OCI-LY7 (cell line): ENCODE data around the gene HMOX2. TPM values are rescaled to one million over a fixed set of nuclear protein-coding genes. Genes with fewer than 3 reads are reported as not detected.

Experiments
- BruUV-seq: library from RNA; stranded (reverse); fragments of 400-500 nt; replicated peaks from 2 replicates; lab custom pipeline; 2021; lab: Mats Ljungman, UMichigan
- CTCF ChIA-PET: fragments of 300-600 bp; sonication (Branson Sonifier 250); formaldehyde crosslinking; loops from one replicate; lab custom pipeline; 2022; ENCODE audit warnings: antibody characterized with exemption; ENCODE audit not compliant: unreplicated experiment; lab: Charles Lee
- POLR2A ChIA-PET: fragments of 300-600 bp; sonication (Branson Sonifier 250); formaldehyde crosslinking; loops from one replicate; lab custom pipeline; 2022; ENCODE audit warnings: antibody characterized with exemption; lab: Charles Lee
- DNase-seq: peaks from one replicate; pipeline ENCODE4 v3.0.0-alpha.2; 2015; ENCODE audit warnings: low spot score
- H2AFZ ChIP-seq: fragments of 200-600 bp; sonication (generic), shearing (Covaris generic); 2 replicates; pipeline ENCODE4 v1.6.1; 2014; ENCODE audit warnings: mild to moderate bottlenecking, antibody characterized with exemption, low read length, moderate library complexity
- H3K27ac ChIP-seq: fragments of 200-600 bp; sonication (generic); 2 replicates; pipeline ENCODE4 v1.5.1; 2014; ENCODE audit warnings: mixed run types, low read depth, mild to moderate bottlenecking, moderate library complexity, low read length, inconsistent platforms; ENCODE audit not compliant: poor library complexity, severe bottlenecking
- H3K36me3 ChIP-seq: fragments of 200-600 bp; sonication (generic); 2 replicates; pipeline ENCODE4 v1.6.1; 2014; ENCODE audit warnings: mild to moderate bottlenecking, antibody characterized with exemption, low read length, moderate library complexity, mixed read lengths; ENCODE audit not compliant: insufficient read depth
- H3K4me1 ChIP-seq: fragments of 200-600 bp; sonication (generic); 2 replicates; pipeline ENCODE4 v1.5.1; 2014; ENCODE audit warnings: mild to moderate bottlenecking, low read length; ENCODE audit not compliant: insufficient read depth, poor library complexity, severe bottlenecking
- H3K4me2 ChIP-seq: fragments of 200-600 bp; sonication (generic); 2 replicates; pipeline ENCODE4 v1.6.1; 2014; ENCODE audit warnings: mild to moderate bottlenecking, low read length
- H3K4me3 ChIP-seq: fragments of 200-600 bp; sonication (generic); 2 replicates; pipeline ENCODE4 v1.5.1; 2014; ENCODE audit warnings: mild to moderate bottlenecking, low read depth, low read length; ENCODE audit not compliant: poor library complexity, severe bottlenecking
- H3K79me2 ChIP-seq: fragments of 200-600 bp; sonication (generic); 2 replicates; pipeline ENCODE4 v1.6.1; 2016; ENCODE audit warnings: low read depth, mild to moderate bottlenecking, low read length, moderate library complexity, mixed read lengths; ENCODE audit not compliant: insufficient read depth
- H3K9me2 ChIP-seq: fragments of 200-600 bp; sonication (generic); 2 replicates; pipeline ENCODE4 v1.6.1; 2016; ENCODE audit warnings: mild to moderate bottlenecking, low read length, mixed read lengths; ENCODE audit not compliant: insufficient read depth
- H3K9me3 ChIP-seq: fragments of 200-600 bp; sonication (generic); 2 replicates; pipeline ENCODE4 v1.6.1; 2014; ENCODE audit warnings: mild to moderate bottlenecking, mixed run types, low read length, mixed read lengths
- H4K20me1 ChIP-seq: fragments of 200-600 bp; sonication (generic); 2 replicates; pipeline ENCODE4 v1.6.1; 2014; ENCODE audit warnings: mild to moderate bottlenecking, antibody characterized with exemption, low read length, moderate library complexity, mixed read lengths; ENCODE audit not compliant: insufficient read depth
- EZH2phosphoT487 ChIP-seq: fragments of 200-600 bp; sonication (generic); IDR thresholded peaks from 2 replicates; pipeline ENCODE4 v1.6.1; 2018; ENCODE audit warnings: low read depth, borderline replicate concordance, mild to moderate bottlenecking, mixed run types, antibody characterized with exemption, low read length, moderate library complexity, mixed read lengths
- intact Hi-C: fragments of 100-400 bp; cut with micrococcal nuclease; formaldehyde crosslinking; loops from one replicate; pipeline ENCODE4 v1.10.0; 2022; ENCODE audit not compliant: unreplicated experiment
- total RNA-seq, 2 experiments: library from RNA; depleted of rRNA in 1 of 2; stranded (reverse); fragments of >200 nt in 1 of 2; shearing (Covaris generic) in 1 of 2; gene quantifications; 2 replicates each; pipeline ENCODE4 v1.2.3, GENCODE V29; 2014 to 2022
- TF ChIP-seq, protein P1 (sequence below): fragments of 200-600 bp; sonication (generic); conservative IDR thresholded peaks from 2 replicates; pipeline ENCODE4 v1.5.1; 2014; ENCODE audit warnings: mild to moderate bottlenecking, antibody characterized with exemption, low read length, moderate library complexity, mixed read lengths

HMOX2 gene
- total RNA-seq, 2 experiments from 2014 or later = 37.0 to 46.0 TPM

DNA sequence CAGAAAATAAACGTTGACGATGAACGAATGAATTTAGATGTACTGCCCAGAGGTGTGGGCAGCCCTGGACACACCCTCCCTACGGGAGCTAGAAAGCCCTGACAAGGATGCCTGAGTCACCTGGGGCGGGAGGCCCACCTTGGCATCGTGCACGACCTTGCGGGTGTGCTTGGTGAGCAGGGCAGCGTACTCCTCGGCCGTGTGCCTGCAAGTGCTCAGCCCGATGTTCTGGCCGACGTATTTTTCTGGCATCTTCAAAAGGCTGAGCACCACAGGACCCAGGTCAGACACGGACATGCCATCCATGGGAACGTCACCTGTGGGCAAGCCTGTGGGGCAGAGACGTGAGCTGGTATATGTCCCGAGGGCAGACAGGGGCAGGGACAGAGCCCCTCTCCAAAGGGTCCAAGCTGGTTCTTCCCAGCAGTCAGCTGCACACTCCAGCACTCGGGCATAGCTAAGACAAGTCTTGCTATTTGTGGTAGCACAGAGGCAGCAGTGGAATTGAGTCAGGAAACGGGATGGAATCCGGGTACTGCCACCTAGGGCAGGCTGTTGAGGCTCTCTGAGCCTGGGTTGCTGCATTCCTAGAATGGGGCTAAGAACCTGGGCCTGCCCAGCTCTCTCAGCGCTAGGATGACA, 12.6 kb upstream of the HMOX2 start:
- no peaks in the 10 kb centered on the region for H3K9me2 ChIP-seq
- H3K9me3 ChIP-seq = no peaks in the 10 kb centered on the region
- peaks cover 85% of the 10 kb centered on the region for H3K36me3 ChIP-seq
- no peak overlapping the region for H3K27ac ChIP-seq
- no peaks in the 10 kb centered on the region for H4K20me1 ChIP-seq
- TF ChIP-seq EZH2phosphoT487 = no peak
- TF ChIP-seq, protein P1, sequence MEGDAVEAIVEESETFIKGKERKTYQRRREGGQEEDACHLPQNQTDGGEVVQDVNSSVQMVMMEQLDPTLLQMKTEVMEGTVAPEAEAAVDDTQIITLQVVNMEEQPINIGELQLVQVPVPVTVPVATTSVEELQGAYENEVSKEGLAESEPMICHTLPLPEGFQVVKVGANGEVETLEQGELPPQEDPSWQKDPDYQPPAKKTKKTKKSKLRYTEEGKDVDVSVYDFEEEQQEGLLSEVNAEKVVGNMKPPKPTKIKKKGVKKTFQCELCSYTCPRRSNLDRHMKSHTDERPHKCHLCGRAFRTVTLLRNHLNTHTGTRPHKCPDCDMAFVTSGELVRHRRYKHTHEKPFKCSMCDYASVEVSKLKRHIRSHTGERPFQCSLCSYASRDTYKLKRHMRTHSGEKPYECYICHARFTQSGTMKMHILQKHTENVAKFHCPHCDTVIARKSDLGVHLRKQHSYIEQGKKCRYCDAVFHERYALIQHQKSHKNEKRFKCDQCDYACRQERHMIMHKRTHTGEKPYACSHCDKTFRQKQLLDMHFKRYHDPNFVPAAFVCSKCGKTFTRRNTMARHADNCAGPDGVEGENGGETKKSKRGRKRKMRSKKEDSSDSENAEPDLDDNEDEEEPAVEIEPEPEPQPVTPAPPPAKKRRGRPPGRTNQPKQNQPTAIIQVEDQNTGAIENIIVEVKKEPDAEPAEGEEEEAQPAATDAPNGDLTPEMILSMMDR = no peak
- DNase-seq = no peak
- no TSS peak for BruUV-seq
- POLR2A ChIA-PET = no interaction called here
- no peak overlapping the region for H3K4me2 ChIP-seq
- no peak overlapping the region for H2AFZ ChIP-seq
- no peaks in the 10 kb centered on the region for H3K79me2 ChIP-seq
- intact Hi-C loops = no loop called here
- CTCF ChIA-PET = no interaction called here
- no peaks in the 10 kb centered on the region for H3K4me1 ChIP-seq
- no peak overlapping the region for H3K4me3 ChIP-seq

GRCh38 chr16:4465977-4466779, 10.0 kb upstream of the HMOX2 start:
- no peak overlapping the region for H3K4me3 ChIP-seq
- TF ChIP-seq, protein P1 = no peak
- H3K9me3 ChIP-seq = no peaks in the 10 kb centered on the region
- DNase-seq = no peak
- H3K4me2 ChIP-seq = no peak overlapping the region
- no peaks in the 10 kb centered on the region for H3K9me2 ChIP-seq
- no peaks in the 10 kb centered on the region for H4K20me1 ChIP-seq
- ChIA-PET CTCF (interaction anchor here (0.6 kb wide), 1 partner anchor 8 kb away, joined by 3 read pairs; the partner anchor contains the start of gene NMRAL1), POLR2A (no interaction called here)
- H3K36me3 ChIP-seq = peaks cover 71% of the 10 kb centered on the region
- no peak overlapping the region for H3K27ac ChIP-seq
- no TSS peak for BruUV-seq
- no peaks in the 10 kb centered on the region for H3K79me2 ChIP-seq
- no peaks in the 10 kb centered on the region for H3K4me1 ChIP-seq
- intact Hi-C loops = no loop called here
- no peak overlapping the region for H2AFZ ChIP-seq

DNA sequence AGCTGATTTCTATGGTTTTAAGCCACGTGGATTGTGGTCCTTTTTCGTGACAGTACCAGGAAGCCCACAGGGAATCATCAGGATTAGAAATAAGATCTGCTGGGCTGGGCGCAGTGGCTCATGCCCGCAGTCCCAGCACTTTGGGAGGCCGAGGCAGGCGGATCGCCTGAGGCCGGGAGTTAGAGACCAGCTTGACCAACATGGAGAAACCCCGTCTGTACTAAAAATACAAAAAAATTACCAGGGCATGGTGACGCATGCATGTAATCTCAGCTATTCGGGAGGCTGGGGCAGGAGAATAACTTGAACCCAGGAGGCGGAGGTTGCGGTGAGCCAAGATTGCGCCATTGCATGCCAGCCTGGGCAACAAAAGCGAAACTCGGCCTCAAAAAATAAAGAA, 8.3 kb upstream of the HMOX2 start:
- no TSS peak for BruUV-seq
- CTCF ChIA-PET = no interaction called here
- DNase-seq = no peak
- H3K4me1 ChIP-seq = peaks cover 6% of the 10 kb centered on the region
- H2AFZ ChIP-seq = no peak overlapping the region
- no peak overlapping the region for H3K4me3 ChIP-seq
- H3K27ac ChIP-seq = no peak overlapping the region
- peaks cover 66% of the 10 kb centered on the region for H3K36me3 ChIP-seq
- no peaks in the 10 kb centered on the region for H4K20me1 ChIP-seq
- H3K4me2 ChIP-seq = no peak overlapping the region
- no peaks in the 10 kb centered on the region for H3K9me3 ChIP-seq
- peaks cover 13% of the 10 kb centered on the region; the same call in 1 of the 2 replicates for H3K79me2 ChIP-seq
- H3K9me2 ChIP-seq = no peaks in the 10 kb centered on the region
- intact Hi-C loops = no loop called here
- POLR2A ChIA-PET = no interaction called here
- TF ChIP-seq, protein P1 = no peak
- TF ChIP-seq EZH2phosphoT487 = no peak
